Suprapubic skin (tissue), 4 donors: ENCODE results near the gene PCMTD2. TPM values are rescaled to one million over a fixed set of nuclear protein-coding genes. Genes with fewer than 3 reads are reported as not detected.

Experiments used
- DNase-seq, 2 donors: peaks; one replicate each; pipeline ENCODE4 v3.0.0-alpha.2; 2019; ENCODE audit warnings: low spot score in 2 of 2
- H3K27ac ChIP-seq: fragments of 200-600 bp; sonication (generic); one replicate; pipeline ENCODE4 v1.5.1; 2019
- H3K27me3 ChIP-seq: fragments of 200-600 bp; sonication (generic); one replicate; pipeline ENCODE4 v1.5.1; 2019
- H3K36me3 ChIP-seq: fragments of 200-600 bp; sonication (generic); one replicate; pipeline ENCODE4 v1.5.1; 2019
- H3K4me1 ChIP-seq: fragments of 200-600 bp; sonication (generic); one replicate; pipeline ENCODE4 v1.5.1; 2019
- H3K4me3 ChIP-seq: fragments of 200-600 bp; sonication (generic); one replicate; pipeline ENCODE4 v1.5.1; 2019; ENCODE audit warnings: mild to moderate bottlenecking
- H3K9me3 ChIP-seq: fragments of 200-600 bp; sonication (generic); one replicate; pipeline ENCODE4 v1.5.1; 2019
- CTCF ChIP-seq, 2 donors: fragments of 200-600 bp in 1 of 2; fragments of 450-650 bp in 1 of 2; sonication (generic) in 1 of 2; IDR thresholded peaks; one replicate each; pipeline ENCODE4 v1.5.1; 2016 to 2019; ENCODE audit warnings: antibody characterized with exemption in 2 of 2, mild to moderate bottlenecking in 1 of 2, moderate library complexity in 1 of 2
- EP300 ChIP-seq: sonication (generic); formaldehyde crosslinking; IDR thresholded peaks from one replicate; pipeline ENCODE4 v1.6.1; 2017; ENCODE audit warnings: antibody characterized with exemption
- POLR2A ChIP-seq, 2 donors: fragments of 450-650 bp; IDR thresholded peaks; one replicate each; pipeline ENCODE4 v1.6.1; 2017; ENCODE audit warnings: antibody characterized with exemption in 2 of 2, mild to moderate bottlenecking in 2 of 2, moderate library complexity in 2 of 2
- POLR2AphosphoS5 ChIP-seq, 3 donors: sonication (generic); formaldehyde crosslinking; IDR thresholded peaks; one replicate each; pipeline ENCODE4 v1.6.1; 2017; ENCODE audit warnings: antibody characterized with exemption in 3 of 3
- WGBS: methylation state at CpG from one replicate; pipeline ENCODE4 v1.1.5; 2018; 5-methylcytosine and 5-hydroxymethylcytosine counted together
- total RNA-seq, 4 donors: library from RNA; depleted of rRNA; stranded (reverse); fragments of >200 nt; gene quantifications; one replicate each; pipeline ENCODE4 v1.1.0, GENCODE V29; 2016

The PCMTD2 gene
- total RNA-seq, 4 donors from 2014 or later: 102 to 245 (median 147) TPM

- no peak overlapping the region for H3K27ac ChIP-seq
- peak in 1 of 2 donors; percentile 48 for DNase-seq
- TF ChIP-seq CTCF (IDR thresholded peaks at IDR 0.05) (no peak), POLR2AphosphoS5 (IDR thresholded peaks at IDR 0.05) (no peak), EP300 (no peak), POLR2A (IDR thresholded peaks at IDR 0.05) (no peak)
- 91% methylated on average over 17 of the region's 19 CpGs for WGBS
- H3K27me3 ChIP-seq: peaks cover 4% of the 10 kb centered on the region
- H3K4me3 ChIP-seq: no peak overlapping the region
- no peaks in the 10 kb centered on the region for H3K36me3 ChIP-seq
- H3K9me3 ChIP-seq: no peaks in the 10 kb centered on the region
- H3K4me1 ChIP-seq: no peaks in the 10 kb centered on the region
These were observed 15.9 kb upstream of the PCMTD2 start for GRCh38 chr20:64239449-64240242.

GRCh38 chr20:64240243-64241015 is 15.1 kb upstream of the PCMTD2 start:
- 90% methylated on average over 11 of the region's 26 CpGs for WGBS
- no peaks in the 10 kb centered on the region for H3K36me3 ChIP-seq
- H3K4me1 ChIP-seq: no peaks in the 10 kb centered on the region
- peaks cover 12% of the 10 kb centered on the region for H3K27me3 ChIP-seq
- no peaks in the 10 kb centered on the region for H3K9me3 ChIP-seq
- no peak overlapping the region for H3K4me3 ChIP-seq
- H3K27ac ChIP-seq: no peak overlapping the region
- DNase-seq: peak in 1 of 2 donors; percentile 41
- TF ChIP-seq EP300: no peak
- no peak for TF ChIP-seq POLR2A (IDR thresholded peaks at IDR 0.05)
- TF ChIP-seq CTCF (IDR thresholded peaks at IDR 0.05): no peak
- no peak for TF ChIP-seq POLR2AphosphoS5 (IDR thresholded peaks at IDR 0.05)

- Histone ChIP-seq H3K36me3 (no peaks in the 10 kb centered on the region), H3K27me3 (peaks cover 18% of the 10 kb centered on the region), H3K4me3 (no peak overlapping the region), H3K27ac (no peak overlapping the region), H3K9me3 (no peaks in the 10 kb centered on the region), H3K4me1 (no peaks in the 10 kb centered on the region)
- TF ChIP-seq CTCF (IDR thresholded peaks at IDR 0.05) (no peak), EP300 (no peak), POLR2AphosphoS5 (IDR thresholded peaks at IDR 0.05) (no peak), POLR2A (IDR thresholded peaks at IDR 0.05) (no peak)
- 72% methylated on average over 8 of the region's 8 CpGs for WGBS
- peak in 1 of 2 donors; percentile 47 for DNase-seq
These were observed 14.5 kb upstream of the PCMTD2 start for GRCh38 chr20:64241061-64241460.

- 78% methylated on average over 18 of the region's 19 CpGs for WGBS
- TF ChIP-seq POLR2A (IDR thresholded peaks at IDR 0.05): no peak
- no peak for TF ChIP-seq EP300
- no peak for TF ChIP-seq POLR2AphosphoS5 (IDR thresholded peaks at IDR 0.05)
- TF ChIP-seq CTCF (IDR thresholded peaks at IDR 0.05): no peak
- H3K9me3 ChIP-seq: no peaks in the 10 kb centered on the region
- H3K4me1 ChIP-seq: no peaks in the 10 kb centered on the region
- peaks cover 27% of the 10 kb centered on the region for H3K27me3 ChIP-seq
- H3K27ac ChIP-seq: no peak overlapping the region
- H3K4me3 ChIP-seq: no peak overlapping the region
- H3K36me3 ChIP-seq: no peaks in the 10 kb centered on the region
- peak; percentile 17 to 29 for DNase-seq
These were observed 13.3 kb upstream of the PCMTD2 start for GRCh38 chr20:64242003-64242796.
